Panc1 (cell line): ENCODE measurements around the gene ARHGAP23. TPM values are rescaled to one million over a fixed set of nuclear protein-coding genes. Genes with fewer than 3 reads are reported as not detected.

Source experiments
- ATAC-seq: fragments of 200-7000 bp; cut with Tn5 transposase; 2 replicates; pipeline ENCODE4 v1.9.1; 2020; ENCODE audit warnings: mild to moderate bottlenecking, moderate library complexity
- BruUV-seq: library from RNA; stranded (reverse); fragments of 400-500 nt; replicated peaks from 2 replicates; lab custom pipeline; 2021; lab: Mats Ljungman, UMichigan
- CTCF ChIA-PET: fragments of 300-600 bp; sonication (Branson Sonifier 250); formaldehyde crosslinking; loops from one replicate; lab custom pipeline; 2022; ENCODE audit warnings: antibody characterized with exemption; lab: Charles Lee
- POLR2A ChIA-PET: fragments of 300-600 bp; sonication (Branson Sonifier 250); formaldehyde crosslinking; loops from one replicate; lab custom pipeline; 2022; ENCODE audit warnings: antibody characterized with exemption; lab: Charles Lee
- DNase-seq: peaks from one replicate; pipeline ENCODE4 v3.0.0-alpha.2; 2010; ENCODE audit warnings: low read depth, low spot score
- H3K27ac ChIP-seq: 2 replicates; pipeline ENCODE4 v1.5.1; 2011; ENCODE audit warnings: mild to moderate bottlenecking, low read length, inconsistent platforms
- H3K27me3 ChIP-seq: fragments of 200-500 bp; sonication (Bioruptor generic); 2 replicates; pipeline ENCODE4 v1.6.0; 2014; ENCODE audit warnings: low read length, inconsistent platforms; ENCODE audit not compliant: control insufficient read depth, insufficient read depth
- H3K36me3 ChIP-seq: fragments of 200-500 bp; sonication (Bioruptor generic); 2 replicates; pipeline ENCODE4 v1.5.1; 2014; ENCODE audit warnings: inconsistent platforms, mild to moderate bottlenecking, low read length, moderate library complexity; ENCODE audit not compliant: control insufficient read depth, insufficient read depth
- H3K4me1 ChIP-seq: 2 replicates; pipeline ENCODE4 v1.5.1; 2011; ENCODE audit warnings: inconsistent platforms, mild to moderate bottlenecking, low read length, moderate library complexity; ENCODE audit not compliant: control insufficient read depth, insufficient read depth
- H3K4me3 ChIP-seq, 2 experiments: 2 replicates each; pipeline ENCODE4 v1.5.1; 2011 to 2012; ENCODE audit warnings: low read depth in 2 of 2, low read length in 2 of 2, mild to moderate bottlenecking in 2 of 2, inconsistent platforms in 1 of 2, moderate library complexity in 1 of 2
- H3K9me3 ChIP-seq: fragments of 200-500 bp; sonication (Bioruptor generic); 2 replicates; pipeline ENCODE4 v1.5.1; 2014; ENCODE audit warnings: low read depth, mild to moderate bottlenecking, inconsistent platforms, low read length, moderate library complexity; ENCODE audit not compliant: control insufficient read depth, insufficient read depth
- POLR2AphosphoS5 ChIP-seq: IDR thresholded peaks from 2 replicates; pipeline ENCODE4 v1.6.1; 2012; ENCODE audit warnings: mild to moderate bottlenecking, low read depth, low read length, moderate library complexity
- SIN3A ChIP-seq: IDR thresholded peaks from 2 replicates; pipeline ENCODE4 v1.6.1; 2012; ENCODE audit warnings: low read depth, mild to moderate bottlenecking, low read length, moderate library complexity, borderline replicate concordance; ENCODE audit not compliant: insufficient read depth
- TCF7L2 ChIP-seq: IDR thresholded peaks from 2 replicates; pipeline ENCODE4 v1.6.1; 2011; ENCODE audit warnings: mild to moderate bottlenecking, low read depth, low read length, inconsistent platforms
- in situ Hi-C: cut with HindIII; loops from 2 replicates; pipeline ENCODE4 v1.10.0; 2016; ENCODE audit warnings: low sequenced_read_pairs, low pct_unique_long_range_greater_than_20kb
- intact Hi-C: fragments of 100-400 bp; cut with micrococcal nuclease; formaldehyde crosslinking; loops from one replicate; pipeline ENCODE4 v1.10.0; 2022; ENCODE audit not compliant: unreplicated experiment
- total RNA-seq: library from RNA; stranded (reverse); gene quantifications from one replicate; pipeline ENCODE4 v1.2.1, GENCODE V29; 2021; ENCODE audit not compliant: unreplicated experiment
- TF ChIP-seq, protein P1 (sequence below): fragments of 450-650 bp; IDR thresholded peaks from 2 replicates; pipeline ENCODE4 v1.5.1; 2017; ENCODE audit warnings: mild to moderate bottlenecking
- TF ChIP-seq, protein P2 (sequence below), 2 experiments: IDR thresholded peaks; 2 replicates each; pipeline ENCODE4 v1.6.1; 2011 to 2012; ENCODE audit warnings: low read depth in 2 of 2, control low read depth in 1 of 2, low read length in 1 of 2, mild to moderate bottlenecking in 1 of 2, moderate library complexity in 1 of 2; ENCODE audit not compliant: insufficient read depth in 1 of 2

ARHGAP23 gene
- total RNA-seq, 1 experiment from 2014 or later, result 33.0 TPM

DNA sequence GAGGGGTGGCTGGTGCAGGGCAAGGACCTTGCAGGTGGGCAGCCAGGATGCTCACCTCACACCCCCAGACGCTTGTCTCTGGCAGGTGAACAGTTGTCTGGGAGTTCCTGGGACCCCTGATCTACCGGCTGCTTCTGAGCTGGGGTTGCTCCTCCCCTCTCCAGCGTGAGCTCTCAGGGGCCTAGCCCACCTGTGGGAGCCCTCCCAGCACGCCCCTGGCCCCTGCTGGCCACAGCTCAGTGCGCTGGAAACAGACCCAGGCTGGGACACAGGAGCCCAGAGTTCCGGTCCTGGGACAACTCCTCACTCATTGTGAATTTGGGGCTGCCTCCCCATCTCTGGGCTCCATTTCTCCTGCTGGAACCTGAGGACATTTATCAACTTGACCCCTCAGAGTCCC lies 30.3 kb downstream of the ARHGAP23 start:
- no peak overlapping the region for H3K27ac ChIP-seq
- CTCF ChIA-PET, result no interaction called here

GRCh38 chr17:38459567-38459966 lies 31.3 kb downstream of the ARHGAP23 start:
- peaks cover 19% of the 10 kb centered on the region for H3K4me1 ChIP-seq
- H3K27ac ChIP-seq, result no peak overlapping the region
- in situ Hi-C loops (no loop called here), intact Hi-C loops (no loop called here)
- TF ChIP-seq, protein P1, sequence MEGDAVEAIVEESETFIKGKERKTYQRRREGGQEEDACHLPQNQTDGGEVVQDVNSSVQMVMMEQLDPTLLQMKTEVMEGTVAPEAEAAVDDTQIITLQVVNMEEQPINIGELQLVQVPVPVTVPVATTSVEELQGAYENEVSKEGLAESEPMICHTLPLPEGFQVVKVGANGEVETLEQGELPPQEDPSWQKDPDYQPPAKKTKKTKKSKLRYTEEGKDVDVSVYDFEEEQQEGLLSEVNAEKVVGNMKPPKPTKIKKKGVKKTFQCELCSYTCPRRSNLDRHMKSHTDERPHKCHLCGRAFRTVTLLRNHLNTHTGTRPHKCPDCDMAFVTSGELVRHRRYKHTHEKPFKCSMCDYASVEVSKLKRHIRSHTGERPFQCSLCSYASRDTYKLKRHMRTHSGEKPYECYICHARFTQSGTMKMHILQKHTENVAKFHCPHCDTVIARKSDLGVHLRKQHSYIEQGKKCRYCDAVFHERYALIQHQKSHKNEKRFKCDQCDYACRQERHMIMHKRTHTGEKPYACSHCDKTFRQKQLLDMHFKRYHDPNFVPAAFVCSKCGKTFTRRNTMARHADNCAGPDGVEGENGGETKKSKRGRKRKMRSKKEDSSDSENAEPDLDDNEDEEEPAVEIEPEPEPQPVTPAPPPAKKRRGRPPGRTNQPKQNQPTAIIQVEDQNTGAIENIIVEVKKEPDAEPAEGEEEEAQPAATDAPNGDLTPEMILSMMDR, result no peak
- no peak for TF ChIP-seq SIN3A
- TF ChIP-seq, protein P2, sequence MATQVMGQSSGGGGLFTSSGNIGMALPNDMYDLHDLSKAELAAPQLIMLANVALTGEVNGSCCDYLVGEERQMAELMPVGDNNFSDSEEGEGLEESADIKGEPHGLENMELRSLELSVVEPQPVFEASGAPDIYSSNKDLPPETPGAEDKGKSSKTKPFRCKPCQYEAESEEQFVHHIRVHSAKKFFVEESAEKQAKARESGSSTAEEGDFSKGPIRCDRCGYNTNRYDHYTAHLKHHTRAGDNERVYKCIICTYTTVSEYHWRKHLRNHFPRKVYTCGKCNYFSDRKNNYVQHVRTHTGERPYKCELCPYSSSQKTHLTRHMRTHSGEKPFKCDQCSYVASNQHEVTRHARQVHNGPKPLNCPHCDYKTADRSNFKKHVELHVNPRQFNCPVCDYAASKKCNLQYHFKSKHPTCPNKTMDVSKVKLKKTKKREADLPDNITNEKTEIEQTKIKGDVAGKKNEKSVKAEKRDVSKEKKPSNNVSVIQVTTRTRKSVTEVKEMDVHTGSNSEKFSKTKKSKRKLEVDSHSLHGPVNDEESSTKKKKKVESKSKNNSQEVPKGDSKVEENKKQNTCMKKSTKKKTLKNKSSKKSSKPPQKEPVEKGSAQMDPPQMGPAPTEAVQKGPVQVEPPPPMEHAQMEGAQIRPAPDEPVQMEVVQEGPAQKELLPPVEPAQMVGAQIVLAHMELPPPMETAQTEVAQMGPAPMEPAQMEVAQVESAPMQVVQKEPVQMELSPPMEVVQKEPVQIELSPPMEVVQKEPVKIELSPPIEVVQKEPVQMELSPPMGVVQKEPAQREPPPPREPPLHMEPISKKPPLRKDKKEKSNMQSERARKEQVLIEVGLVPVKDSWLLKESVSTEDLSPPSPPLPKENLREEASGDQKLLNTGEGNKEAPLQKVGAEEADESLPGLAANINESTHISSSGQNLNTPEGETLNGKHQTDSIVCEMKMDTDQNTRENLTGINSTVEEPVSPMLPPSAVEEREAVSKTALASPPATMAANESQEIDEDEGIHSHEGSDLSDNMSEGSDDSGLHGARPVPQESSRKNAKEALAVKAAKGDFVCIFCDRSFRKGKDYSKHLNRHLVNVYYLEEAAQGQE (IDR thresholded peaks at IDR 0.05; ENCODE audit: insufficient read depth in 1 of 2, low read depth in 2 of 2, low read length in 1 of 2), result no peak
- TF ChIP-seq POLR2AphosphoS5, result no peak
- no peak for TF ChIP-seq TCF7L2
- H3K9me3 ChIP-seq, result no peaks in the 10 kb centered on the region
- DNase-seq (no peak), ATAC-seq (0 out of 2 replicates have a peak, but pooled peaks have one; percentile 25)
- ChIA-PET POLR2A (no interaction called here), CTCF (no interaction called here)
- no peak overlapping the region for H3K4me3 ChIP-seq
- no TSS peak for BruUV-seq
- no peaks in the 10 kb centered on the region for H3K27me3 ChIP-seq
- H3K36me3 ChIP-seq, result no peaks in the 10 kb centered on the region

More for the DNA sequence above, 30.3 kb downstream of the ARHGAP23 start:
- POLR2A ChIA-PET, result no interaction called here
- TF ChIP-seq POLR2AphosphoS5 (no peak), TCF7L2 (no peak), SIN3A (no peak)
- TF ChIP-seq, protein P1, result no peak
- TF ChIP-seq, protein P2 (IDR thresholded peaks at IDR 0.05; ENCODE audit: insufficient read depth in 1 of 2, low read depth in 2 of 2, low read length in 1 of 2), result no peak
- Histone ChIP-seq H3K4me3 (no peak overlapping the region), H3K36me3 (no peaks in the 10 kb centered on the region), H3K9me3 (no peaks in the 10 kb centered on the region), H3K4me1 (peaks cover 16% of the 10 kb centered on the region), H3K27me3 (no peaks in the 10 kb centered on the region)
- ATAC-seq (no peak), DNase-seq (no peak)
- in situ Hi-C loops, result no loop called here
- no TSS peak for BruUV-seq
- intact Hi-C loops, result no loop called here
